HG03521 (cell line): ENCODE data around the gene LTBP1.
A peak's percentile ranks its signal among the peaks of the same experiment; 100 is the strongest.

ENCODE experiments used
- ATAC-seq: cut with Tn5 transposase; IDR thresholded peaks from one replicate; pipeline ENCODE4 v1.9.1; 2021; ENCODE audit warnings: mild to moderate bottlenecking, moderate library complexity; ENCODE audit not compliant: unreplicated experiment

Gene LTBP1

DNA sequence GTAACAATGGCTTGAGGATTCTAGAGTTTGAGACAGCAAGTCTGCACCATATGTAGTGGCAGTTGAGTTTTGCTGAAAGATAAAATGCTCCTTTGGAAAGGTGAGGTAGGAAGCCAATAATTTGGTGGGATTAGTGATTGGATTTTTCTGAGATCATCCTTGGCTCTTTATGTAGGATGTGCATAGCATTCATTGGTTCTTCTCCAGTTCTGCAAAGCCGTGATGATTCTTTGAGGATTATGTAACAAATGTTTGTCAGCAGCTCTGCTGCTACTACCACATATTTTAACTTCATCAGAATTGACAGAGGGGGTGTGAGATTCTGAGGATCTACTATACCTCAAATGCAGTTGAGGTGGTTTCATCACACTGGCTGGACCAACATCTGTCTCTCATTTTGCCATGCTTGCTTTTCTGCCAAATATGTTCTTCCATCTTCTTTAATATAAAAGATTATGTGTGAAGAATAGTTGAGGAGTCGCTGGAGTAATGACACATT is 340.8 kb downstream of the LTBP1 start:
- no peak for ATAC-seq

GRCh38 chr2:33288011-33288410 is 341.3 kb downstream of the LTBP1 start:
- ATAC-seq: no peak

DNA sequence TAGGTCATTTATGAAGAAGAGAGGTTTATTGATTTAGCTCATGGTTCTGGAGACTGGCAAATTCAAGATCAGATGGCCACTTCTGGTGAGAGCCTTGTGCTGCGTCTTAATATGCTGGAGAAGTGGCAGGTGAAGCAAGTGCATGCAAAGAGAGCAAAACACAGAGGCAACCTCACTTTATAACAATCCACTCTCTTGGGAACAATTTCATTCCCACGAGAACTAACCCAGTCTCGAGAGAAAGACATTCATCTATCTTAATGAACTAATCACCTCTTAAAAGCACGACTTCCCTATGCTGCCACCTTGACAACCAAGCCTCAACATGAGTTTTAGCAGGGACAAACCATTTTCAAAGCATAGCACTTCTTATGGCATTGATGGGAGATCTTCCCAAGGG is 343.2 kb downstream of the LTBP1 start:
- no peak for ATAC-seq

GRCh38 chr2:33291278-33292013 is 344.7 kb downstream of the LTBP1 start:
- no peak for ATAC-seq

GRCh38 chr2:33292063-33292462 is 345.3 kb downstream of the LTBP1 start:
- ATAC-seq: no peak

DNA sequence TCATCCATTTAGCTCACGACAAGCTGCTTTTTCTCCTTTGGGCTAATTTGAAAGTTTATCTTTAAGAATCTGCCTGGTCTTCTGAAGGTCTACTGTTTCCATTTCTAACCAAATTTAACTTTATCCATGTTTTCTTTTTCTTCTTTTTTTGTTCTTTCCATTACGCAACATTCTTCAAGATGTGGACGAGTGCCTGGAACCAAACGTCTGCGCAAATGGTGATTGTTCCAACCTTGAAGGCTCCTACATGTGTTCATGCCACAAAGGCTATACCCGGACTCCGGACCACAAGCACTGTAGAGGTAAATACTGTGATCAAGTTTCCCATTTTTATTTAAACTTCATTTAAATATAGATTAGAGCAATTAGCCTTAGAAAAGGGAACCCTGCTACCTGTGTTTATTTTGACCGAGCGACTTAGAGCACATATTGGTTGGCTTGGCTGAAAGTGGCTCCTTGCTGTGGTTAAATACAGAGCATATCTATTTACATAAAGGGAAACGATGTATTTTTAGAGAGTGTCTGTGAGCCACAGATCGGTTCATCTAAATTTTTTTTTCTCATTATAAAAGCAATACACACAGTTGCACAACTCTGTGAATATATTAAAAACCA is 346.3 kb downstream of the LTBP1 start:
- ATAC-seq: no peak

GRCh38 chr2:33298233-33298632 is 351.5 kb downstream of the LTBP1 start:
- ATAC-seq: no peak

- no peak for ATAC-seq
Measured at GRCh38 chr2:33301355-33301754, 354.6 kb downstream of the LTBP1 start.

- ATAC-seq: no peak
Measured at GRCh38 chr2:33302348-33302747, 355.6 kb downstream of the LTBP1 start.

GRCh38 chr2:33304032-33304864 is 357.5 kb downstream of the LTBP1 start:
- no peak for ATAC-seq

DNA sequence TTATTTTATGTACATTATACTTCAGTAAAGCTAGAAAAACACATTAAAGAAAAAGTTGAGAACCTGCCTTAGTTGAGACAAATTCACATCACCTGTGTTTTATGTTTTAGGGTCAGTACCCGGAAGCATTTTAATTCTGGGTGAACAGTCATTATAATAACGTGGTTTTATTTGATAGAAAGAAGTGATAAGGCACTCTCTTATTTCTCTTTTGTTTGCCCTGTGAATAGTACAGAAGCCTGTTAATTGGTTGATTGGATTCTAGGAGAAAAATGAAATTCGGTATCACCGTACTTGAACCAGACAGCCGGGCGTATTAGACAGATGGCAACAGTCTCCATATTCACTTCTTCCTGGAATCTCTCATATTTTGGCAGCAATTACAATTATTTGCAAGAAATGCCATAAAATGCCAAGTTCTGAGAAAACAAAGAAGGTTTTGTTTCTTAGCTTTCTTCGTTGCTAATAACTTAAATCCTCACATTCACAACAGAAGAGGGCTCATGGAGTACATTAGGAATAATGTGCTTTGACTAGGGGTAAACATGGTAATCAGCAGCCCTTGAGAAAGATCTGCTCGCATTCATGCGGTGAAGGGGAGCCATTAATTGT is 361.0 kb downstream of the LTBP1 start:
- ATAC-seq: no peak

GRCh38 chr2:33312355-33312754 is 365.6 kb downstream of the LTBP1 start:
- ATAC-seq: no peak

- no peak for ATAC-seq
Measured at GRCh38 chr2:33313039-33313438, 366.3 kb downstream of the LTBP1 start.

GRCh38 chr2:33314541-33314940 is 367.8 kb downstream of the LTBP1 start:
- ATAC-seq: no peak

DNA sequence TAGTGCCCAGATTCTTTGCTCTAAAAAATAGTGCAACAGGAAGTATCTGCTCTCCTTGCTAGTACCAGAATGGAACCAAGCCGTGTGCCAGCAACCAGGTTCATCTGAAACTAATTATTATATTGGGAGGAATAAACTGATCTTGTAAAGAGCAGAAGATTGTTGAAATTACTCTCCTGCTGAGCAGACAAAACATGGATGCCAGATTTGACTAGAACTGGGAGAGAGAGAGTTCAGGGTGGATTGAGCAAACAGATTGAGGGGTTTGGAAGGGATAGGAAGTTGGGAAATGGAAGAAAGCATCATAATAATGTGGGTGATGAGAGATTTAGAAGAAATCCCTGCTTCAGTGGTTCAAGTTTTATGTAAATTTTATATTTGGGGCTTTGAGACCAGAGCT is 369.6 kb downstream of the LTBP1 start:
- ATAC-seq: no peak

DNA sequence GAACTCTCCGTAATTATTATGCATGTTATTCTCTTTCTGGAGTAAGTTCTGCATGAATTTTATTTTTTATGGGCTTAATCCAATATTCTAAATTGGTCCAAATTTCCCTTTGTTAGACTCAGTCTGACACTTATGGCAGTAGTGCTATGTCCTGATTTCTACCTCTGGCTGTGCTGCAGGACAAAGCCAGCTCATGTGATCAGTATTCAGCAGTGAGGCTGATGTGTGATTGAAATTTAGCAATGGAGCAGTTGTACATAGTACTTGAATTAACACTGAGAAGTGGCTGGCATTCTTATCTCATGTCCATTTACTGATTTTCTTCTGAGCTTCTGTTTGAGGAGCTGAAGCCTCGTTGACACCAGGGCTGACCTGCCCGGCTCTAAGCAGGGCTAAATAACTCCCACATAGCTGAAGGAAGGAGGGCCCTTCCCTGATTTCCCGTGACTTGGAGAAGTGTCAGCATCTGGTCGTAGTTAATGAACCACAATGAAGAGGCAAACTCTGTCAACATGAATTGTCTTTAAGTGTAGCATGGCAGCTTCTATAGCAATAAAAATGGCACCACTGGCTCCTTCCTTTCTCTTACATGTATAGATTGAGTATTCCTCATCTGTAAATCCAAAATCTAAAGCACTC is 370.7 kb downstream of the LTBP1 start:
- no peak for ATAC-seq

DNA sequence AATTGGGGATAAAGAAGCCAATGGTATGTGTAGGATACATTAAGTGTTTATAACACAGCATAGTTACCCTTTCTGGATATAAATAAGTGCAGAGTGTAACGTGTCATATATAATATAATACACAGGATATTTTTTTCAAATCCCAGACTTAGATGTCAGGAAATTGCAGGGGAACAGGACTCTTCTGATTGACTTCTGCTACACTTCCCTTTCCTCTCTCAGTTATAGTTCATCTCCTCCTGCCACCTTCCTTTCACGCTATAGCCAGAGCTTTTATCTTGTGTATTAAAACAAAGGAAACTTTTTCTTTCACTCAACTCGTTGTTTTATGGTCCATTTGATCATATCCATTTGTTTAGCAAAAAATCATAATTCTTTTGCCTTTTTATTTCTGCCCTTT is 371.7 kb downstream of the LTBP1 start:
- no peak for ATAC-seq

DNA sequence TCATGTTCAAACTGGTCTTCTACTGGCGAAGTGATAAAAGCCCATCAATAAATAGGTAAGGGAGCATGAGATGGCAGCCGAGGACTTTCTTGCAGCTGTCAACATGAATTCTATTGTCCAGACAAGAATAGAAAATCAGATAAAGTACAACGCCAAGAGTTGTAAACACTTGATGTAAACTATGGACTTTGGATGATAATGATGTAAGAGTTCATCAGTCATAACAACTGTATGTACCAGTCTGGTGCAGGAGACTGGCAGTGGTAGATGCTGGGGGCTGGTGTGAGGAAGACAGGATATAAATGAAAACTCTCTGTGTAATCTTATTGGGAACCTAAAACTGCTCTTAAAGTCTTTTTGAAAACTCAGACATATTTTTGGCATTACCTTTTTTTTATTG is 373.8 kb downstream of the LTBP1 start:
- no peak for ATAC-seq

GRCh38 chr2:33321236-33321771 is 374.6 kb downstream of the LTBP1 start:
- peak; percentile 52 for ATAC-seq

DNA sequence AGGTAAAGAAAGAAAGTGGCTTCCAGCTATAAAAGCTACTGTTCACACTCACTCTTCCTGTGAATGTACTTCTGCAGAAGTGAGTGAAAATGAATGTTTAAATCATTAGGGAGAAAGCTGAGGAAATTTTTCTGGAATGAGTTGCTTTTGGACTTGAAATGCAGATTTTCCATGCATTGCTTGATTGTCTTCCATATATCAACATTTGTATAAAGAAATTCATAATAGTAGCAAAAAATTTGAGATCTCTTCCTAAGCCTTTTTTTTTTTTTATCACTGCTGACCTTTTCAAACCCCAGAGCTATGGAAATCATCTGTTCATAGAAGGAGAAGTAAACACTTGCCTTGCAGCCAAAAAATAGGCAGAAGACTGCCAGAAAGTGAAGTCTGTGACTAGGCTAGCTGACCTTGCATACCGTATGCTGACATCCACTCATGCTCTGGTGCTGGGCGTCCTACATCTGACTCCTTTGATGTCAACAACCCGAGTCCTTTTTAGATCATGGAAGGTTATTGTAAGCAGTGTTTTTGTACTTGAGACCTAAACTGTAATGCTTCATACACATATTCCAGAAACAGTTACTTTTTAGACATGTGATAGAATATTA is 375.2 kb downstream of the LTBP1 start:
- no peak for ATAC-seq
